COLO668 (cell line): ENCODE results near the gene OLFML2A.

Experiments
- DNase-seq: peaks from one replicate; lab custom pipeline; 2025; ENCODE audit not compliant: unreplicated experiment; lab: John Stamatoyannopoulos, UW

The OLFML2A gene

DNA sequence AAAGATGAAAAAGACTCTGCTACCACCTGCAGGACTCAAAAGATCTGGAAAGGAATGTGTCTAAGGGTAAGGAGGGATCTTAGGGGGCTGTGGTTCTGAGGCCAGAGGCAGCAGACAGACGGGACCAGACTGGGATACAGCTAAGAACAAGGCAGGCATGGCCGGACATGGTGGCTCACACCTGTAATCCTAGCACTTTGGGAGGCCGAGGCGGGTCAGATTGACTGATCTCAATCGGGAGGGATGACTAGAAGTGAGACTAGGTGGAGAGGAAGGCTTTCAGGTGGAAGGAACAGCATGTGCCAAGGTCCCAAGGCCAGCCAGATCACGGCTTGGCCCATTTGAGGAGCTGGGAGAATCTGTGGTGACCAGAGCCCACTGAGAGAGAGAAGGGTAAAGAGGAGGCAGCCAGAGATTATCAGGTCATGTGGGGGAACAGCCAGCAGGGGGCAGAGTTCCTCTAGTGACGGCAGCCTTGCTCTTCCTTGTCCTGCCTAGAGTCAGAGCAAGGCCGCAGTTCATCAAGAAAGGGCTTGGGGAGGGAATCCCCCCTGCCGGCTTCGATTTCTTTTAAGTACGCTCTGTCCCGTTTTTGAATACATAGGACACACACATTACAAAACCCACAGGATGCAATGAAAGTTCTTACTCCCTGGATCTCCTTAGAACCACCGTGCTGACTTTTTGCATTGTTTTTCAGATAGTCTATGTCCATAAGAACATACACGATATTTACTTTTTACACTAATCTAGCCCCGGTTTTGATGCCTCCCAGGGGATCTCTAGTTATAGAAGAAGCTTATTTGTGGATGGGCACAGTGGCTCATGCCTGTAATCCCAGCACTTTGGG is 2.6 kb upstream of the OLFML2A start:
- DNase-seq, result peak; percentile 83

DNA sequence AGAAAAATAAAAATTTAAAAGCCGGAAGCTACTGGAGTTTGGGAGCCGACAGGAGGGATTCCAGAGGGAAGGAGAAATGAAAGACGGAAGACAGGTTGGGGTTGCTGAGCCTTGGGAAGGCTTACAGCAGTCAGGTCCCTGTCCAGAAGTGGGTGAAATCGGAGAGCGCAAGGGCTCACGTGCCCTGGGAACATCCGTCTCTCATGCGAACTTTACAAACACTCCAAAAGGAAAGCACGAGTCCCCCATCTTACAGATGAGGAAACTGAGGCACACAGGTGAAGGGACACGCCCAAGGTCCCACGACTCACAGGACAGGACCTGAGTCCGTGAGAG is 347 bp upstream of the OLFML2A start:
- DNase-seq, result no peak

DNA sequence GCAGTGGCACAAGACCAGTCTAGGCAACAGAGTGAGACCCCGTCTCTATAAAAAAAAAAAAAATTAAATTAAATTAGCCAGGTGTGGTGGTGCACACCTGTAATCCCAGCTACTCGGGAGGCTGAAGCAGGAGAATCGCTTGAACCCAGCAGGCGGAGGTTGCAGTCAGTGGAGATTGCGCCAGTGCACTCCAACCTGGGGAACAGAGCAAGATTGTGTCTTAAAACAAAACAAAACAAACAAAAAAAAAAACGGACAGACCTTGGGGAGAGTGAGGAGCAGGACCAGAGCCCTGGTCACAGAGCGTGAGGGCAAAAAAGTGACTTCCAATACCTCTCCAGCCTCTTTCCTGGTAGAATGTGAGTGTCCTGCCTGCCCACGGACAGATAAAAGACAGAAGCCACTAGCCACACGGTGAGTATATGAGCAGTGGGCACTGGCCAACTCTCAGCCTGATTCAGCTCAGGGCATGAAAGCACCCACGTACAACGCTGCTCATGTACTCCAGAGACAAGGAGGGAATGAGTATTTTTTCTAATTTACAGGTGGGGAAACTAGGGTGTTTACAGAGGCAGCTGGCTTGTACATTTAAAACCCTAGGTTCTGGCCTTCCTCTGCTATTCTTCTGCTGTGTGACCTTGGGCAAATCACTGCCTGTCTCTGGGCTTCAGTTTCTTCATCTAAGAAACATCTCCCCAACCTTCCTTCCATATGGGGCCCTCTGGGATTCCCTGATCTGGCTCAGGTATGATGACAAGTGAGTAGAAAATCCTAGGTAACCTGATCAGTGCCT is 1.8 kb downstream of the OLFML2A start:
- DNase-seq, result no peak

DNA sequence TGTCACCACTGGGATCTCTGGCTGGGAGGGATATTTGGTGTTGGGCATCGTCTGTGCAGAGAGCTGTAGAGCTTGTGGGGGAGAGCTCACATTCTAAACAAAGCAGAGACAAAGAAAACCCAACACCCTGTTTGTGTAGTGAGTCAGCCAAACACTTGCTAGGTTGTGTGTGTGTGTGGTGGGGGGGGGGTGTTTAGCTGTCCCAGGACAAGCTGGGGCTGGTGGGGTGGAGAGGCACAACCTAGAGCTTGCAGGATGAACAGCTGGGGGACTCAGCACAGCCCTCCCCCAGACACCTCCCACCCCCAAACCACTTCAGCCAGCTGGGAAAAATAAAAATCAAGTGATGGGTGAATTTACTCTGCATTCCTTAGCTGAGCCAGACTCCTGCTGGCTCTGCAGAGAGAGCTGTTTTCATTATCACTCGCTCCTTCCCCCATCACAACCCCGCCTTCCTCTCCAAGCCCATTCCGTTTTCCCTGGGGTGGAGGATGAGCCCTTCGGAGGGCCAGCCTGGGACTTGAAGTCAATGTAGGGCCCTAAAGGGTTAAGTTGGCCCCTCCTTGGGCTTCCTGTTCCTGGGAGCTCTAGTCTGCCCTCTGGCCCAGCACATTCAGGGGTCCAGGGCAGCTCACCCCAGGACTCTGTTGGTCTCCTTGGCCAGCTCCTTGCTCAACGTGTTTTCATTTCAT is 2.6 kb downstream of the OLFML2A start:
- DNase-seq, result peak; percentile 61

DNA sequence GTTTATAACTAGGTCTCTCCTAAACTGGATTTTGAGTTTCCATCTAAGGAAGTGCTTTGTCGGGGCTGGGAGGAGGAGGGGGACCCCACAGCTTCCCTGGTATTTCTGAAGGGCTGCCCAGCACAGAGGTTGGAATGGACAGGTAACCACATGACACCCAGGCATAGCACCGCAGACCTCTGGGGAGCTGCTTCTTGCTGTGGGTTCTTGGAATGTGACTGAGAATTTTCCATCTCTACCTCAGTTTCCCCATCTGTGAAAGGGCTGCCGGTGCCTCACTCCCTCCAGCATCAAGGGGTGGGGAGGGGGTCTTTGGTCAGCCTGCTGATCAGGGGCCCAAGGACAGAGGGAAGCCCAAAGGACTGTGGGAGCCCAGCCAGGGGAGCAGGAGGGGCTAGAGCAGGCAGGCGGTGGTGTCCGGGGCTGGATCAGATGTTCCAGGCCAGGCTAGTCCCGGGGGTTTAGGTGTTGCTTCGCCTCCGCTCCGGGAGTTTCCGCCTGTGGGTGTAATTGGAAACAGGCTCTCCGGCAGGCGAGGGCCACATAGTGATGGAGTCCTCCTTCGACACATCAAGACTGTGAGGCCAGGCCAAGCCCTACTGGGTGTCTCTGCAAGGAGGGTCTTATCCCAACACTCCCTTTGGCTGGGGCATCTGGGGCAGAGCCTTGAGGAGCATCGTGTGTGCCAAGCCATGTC is 3.3 kb downstream of the OLFML2A start:
- DNase-seq, result no peak

DNA sequence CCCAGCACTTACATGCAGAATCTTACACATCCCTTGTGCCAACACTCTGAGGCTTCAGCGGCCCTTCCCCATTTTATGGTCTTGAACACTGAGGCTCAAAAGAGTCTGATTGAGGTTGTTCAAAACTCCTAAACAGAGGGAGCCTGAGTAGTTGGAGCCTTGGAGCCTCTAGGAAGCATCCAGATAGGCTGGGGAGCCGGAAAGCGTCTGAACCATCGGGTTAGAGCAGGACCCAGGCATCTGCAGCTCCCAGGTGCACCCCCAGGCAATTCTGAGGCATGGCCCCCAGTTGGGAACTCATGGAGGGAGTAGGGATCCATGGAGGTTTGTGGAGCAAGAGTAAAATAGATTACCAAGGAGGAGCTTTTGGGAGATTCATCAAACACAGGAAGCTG is 3.8 kb downstream of the OLFML2A start:
- DNase-seq, result no peak

DNA sequence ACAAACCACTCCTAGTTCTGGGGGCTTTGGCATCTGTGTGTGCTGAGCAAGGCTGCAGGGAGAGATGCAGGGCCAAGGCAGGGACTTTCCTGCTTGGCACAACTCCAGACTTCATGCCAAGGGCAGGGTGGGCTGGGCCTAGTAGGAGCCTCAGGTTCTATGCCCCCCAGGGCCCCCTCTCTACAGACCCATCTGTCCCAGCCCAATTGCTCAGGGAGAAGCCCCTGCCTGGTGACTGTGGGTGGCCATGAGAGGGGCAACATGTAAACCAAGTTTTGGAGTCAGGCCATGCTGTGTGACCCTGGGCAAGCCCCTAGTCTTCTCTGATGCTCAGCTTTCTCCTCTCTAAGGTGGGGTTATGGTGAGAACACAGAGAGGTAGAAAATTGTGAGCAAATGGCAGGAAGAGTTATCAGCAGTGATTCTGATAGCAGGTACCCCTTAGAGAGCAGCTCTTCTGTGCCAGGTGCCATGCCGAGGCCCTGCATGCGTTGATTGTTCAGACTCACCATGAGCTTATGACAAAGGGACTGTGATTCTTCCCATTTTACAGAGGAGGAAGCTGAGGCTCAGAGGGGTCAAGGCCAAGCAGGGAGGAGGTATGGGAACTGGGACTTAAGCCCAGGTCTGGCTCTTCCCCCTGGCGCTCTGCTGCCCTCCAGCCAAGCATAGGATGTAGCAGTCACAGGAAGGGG is 5.2 kb downstream of the OLFML2A start:
- no peak for DNase-seq

DNA sequence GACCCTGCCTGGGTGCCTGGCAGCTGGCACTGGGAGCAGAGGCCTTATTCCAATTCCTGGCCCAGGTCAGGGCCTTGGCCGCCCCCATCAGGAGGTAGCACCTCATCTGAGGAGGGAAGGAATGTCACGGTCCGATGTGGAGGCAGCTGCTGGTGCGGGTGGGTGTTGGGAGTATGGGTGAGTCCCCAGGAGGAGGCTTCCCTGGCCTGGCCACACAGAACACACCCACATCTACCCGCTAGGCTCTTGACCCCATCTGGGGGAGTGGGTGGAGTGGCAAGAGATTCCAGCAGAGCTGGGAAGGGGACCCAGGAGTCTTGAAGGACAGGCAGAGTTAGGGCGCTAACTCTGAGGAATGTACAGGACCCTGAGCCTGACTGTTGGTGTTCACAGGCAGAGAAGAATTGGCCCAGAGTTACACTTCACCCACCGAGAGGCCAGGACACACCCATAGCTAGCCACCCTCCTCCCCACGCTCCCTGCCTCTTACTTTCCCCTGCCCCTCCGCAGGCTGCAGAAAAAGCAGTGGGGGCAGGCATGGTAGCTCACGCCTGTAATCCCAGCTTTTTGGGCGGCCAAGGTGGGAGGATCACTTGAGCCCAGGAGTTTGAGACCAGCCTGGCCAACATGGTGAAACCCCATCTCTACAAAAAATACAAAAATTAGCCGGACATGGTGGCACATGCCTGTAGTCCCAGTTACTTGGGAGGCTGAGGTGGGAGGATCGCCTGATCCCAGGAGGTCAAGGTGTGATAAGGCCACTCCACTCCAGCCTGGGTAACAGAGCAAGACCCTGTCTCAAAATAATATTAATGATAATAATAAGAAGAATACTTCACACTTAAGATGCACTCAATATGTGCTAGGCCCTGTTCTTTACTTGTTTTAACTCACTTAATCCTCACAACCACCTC is 6.0 kb downstream of the OLFML2A start:
- no peak for DNase-seq

DNA sequence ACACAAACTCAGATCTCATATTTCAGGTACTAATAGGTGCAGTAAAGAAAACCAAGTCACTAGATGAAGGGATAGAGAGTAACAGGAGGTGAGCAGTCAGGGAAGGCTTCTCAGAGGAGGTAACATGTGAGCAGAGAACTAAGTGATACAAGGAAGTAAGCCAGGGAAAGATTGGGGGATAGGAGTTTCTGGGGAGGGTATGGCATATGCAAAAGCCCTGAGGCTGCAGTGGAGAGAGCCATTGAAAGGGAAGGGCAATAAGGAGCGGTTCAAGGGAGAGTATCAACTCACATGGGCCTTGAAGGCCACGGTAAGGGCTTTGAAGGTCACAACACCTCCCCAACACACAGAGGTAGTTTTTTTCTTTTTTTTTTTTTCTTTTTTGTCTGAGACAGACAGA is 6.9 kb downstream of the OLFML2A start:
- DNase-seq, result no peak

DNA sequence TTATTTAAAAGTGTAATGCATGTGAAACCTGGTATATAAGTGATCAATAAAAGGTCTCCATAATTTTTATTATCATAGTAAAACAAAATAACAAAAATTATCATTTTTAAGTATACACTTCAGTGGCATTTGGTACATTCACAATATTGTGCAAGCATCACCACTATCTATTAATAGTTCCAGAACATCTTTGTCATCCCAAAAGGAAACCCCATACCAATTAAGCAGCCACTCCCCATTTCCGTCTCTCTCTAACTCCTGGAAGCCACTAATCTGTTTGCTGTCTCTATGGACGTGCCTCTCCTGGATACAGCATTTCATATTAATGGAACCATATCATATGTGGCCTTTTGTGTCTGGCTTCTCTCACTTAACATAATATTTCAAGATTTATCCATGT is 7.6 kb downstream of the OLFML2A start:
- DNase-seq, result no peak

DNA sequence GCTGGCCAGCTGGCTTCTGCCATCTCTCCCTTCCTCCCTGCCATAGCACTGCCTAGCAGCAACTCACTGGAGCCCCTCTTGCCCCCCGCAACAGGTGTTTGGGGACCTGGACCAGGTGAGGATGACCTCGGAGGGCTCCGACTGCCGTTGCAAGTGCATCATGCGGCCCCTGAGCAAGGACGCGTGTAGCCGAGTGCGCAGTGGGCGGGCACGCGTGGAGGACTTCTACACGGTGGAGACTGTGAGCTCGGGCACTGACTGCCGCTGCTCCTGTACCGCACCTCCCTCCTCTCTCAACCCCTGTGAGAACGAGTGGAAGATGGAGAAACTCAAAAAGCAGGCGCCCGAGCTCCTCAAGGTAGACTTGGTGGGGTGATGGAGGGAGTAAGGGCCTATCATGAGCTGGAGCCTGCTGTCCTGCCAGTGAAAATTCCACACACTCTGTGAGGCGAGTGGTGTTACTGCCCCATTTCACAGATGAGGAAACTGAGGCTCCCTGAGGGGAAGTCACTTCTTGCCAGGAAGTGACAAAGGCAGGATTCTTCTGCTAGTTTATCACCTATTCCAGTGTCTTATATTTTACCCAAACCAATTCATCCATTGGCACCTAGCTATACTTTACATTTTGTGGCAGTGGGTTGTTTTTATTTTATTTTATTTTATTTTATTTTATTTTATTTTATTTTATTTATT is 10.1 kb downstream of the OLFML2A start:
- no peak for DNase-seq

DNA sequence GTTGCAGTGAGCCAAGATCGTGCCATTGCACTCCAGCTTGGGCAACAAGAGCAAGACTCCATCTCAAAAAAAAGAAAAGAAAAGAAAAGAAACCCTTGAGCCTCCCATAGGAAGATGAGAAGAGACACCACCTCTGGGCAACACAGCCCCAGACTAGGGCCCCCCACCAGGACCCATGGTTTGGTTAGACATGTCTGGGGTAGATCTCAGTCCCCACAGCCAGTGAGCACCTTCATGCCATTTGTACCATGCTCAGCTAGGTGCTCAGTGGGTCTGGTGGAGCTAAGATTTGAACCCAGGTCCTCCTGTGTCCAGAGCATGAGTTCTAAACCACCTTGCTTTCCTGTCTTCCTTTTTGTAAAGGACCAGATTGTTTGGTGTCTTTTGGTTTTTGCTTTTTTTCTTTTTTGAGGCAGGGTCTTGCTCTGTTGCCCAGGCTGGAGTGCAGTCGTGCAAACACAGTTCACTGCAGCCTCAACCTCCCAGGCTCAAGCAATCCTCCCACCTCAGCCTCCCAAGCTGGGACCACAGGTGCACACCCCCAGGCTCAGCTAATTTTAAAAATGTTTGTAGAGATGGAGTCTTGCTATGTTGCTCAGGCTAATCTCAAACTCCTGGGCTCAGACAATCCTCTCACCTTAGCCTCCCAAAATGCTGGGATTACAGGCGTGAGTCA is 11.7 kb downstream of the OLFML2A start:
- DNase-seq, result no peak

DNA sequence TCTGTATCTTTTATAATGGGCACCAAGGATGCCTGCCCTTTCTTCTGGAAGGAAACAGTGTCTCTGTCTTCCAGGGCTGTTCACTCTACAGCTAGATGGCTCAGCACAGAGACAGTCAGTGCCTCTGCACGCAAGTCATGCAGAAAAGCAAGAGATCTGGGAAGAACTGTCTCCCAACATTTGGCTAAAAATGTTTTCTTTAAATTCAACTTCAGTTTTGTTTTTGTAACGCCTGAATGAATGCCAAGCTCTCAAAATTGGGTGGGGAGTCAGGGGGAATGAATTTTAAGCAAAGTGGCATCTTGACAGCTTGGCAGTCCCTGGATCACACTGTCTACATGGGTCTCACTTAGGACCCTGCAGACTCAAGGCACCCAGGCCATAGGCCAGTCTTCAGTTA is 12.6 kb downstream of the OLFML2A start:
- no peak for DNase-seq

DNA sequence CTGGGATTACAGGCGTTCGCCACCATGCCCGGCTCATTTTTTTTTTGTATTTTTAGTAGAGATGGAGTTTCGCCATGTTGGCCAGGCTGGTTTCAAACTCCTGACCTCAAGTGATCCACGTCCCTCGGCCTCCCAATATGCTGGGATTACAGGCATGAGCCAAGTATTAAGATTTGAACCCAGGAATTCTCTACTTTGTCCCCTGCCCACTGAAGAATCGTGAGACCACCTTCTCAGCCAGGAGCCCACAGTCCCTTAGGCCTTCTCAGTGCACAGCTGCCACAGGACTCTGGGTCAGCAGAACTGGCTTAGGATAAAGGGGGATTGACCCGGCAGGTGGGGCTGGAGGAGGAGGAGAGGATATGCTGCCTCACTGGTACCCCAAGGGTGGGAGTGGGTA is 13.4 kb downstream of the OLFML2A start:
- DNase-seq, result no peak

DNA sequence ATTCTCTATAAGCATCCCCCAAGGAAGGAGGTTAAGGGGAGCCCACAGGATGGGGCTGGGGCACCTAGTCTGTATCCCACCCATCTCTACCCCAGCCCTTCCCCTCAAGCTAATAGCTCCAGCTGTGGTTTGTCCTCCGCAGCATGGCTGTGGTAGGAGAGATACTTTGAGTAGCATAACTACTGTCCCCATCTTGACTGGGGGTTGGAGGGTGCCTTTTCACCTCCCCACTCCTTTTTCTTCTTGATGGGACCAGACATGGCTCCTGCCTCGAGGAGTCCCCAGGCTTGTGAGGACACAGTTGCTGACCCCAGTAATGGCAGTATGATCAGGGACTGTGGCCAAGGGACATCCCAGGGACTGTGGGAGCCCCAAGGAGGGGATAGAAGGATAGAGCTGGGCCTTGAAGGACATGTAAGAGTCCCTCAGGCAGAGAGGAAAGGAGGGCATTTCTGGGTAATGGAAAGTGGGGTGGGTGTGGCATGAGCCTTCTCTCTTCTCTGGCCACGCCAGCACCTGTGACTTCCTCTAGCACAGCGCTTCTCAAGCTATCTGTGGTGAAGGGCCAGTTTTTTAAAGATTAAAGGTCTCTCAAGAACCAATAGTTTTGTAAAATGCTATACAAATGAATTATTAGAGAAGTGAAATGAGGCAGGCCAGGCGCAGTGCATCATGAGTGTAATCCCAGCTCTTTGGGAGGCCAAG is 14.0 kb downstream of the OLFML2A start:
- no peak for DNase-seq

DNA sequence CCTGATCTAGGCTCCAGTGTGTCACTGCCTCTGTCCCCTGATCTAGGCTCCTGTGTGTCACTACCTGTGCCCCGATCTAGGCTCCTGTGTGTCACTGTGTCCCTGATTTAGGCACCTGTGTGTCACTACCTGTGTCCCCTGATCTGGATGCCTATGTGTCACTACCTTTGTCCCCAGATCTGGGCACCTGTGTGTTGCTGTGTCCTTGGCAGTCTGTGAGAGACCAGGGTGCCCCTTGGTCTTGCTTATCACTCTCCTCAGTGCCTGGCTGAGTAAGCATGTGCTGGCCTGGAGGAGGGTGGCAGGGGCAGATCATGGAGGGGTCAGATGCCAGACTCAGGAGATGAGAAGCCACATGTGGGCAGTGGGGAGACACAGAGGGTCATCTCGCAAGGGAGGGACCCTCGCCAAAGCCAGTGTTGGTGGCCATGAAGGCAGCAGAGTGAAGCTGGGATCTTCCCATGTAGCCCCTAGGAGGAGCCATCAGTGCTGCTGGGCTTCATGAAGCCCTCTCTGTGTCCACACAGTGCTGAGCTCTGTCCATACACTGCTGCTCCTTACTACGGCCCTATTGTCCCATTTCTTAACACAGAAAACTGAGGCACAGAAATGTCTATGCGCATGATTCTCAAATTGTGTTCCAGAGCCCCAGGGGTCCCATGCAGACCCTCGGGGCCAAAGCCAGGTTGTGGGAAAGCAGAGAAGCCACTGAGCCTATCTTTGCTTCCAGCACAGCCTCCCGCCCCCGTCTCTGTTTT is 15.5 kb downstream of the OLFML2A start:
- no peak for DNase-seq

DNA sequence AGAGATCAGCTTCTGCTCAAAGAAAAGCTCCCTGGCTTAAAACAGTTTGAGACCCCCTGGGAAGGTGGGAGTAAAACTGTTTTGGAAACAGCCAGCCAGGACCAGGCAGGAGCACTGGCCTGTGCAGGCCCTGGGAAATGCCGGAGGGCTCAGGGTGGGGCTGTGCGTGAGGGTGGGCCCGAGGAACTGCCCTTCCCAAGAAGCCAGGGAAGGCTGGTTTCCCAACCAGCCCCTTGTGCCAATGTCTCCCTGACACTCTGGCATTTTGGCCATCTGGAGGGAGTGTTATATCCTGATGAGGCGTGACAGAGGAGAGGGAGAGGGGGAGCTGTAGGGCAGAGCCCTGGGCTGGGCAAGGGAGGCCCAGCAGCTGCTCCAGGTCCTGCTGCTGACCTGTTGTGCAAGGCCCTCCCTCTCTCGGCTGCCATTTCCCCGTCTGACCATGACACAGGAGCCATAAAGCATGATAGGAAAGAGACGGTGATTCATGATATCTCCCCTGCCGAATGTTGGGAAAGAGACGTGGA is 16.1 kb downstream of the OLFML2A start:
- no peak for DNase-seq
